HFF-Myc (cell line): ENCODE data around the gene MSH5.
A peak's percentile ranks its signal among the peaks of the same experiment; 100 is the strongest.
"Not testable (repeated sequence)": the region's sequence is repeated elsewhere in the genome, so short reads cannot be mapped to it uniquely, and the experiment has no call there.

Experiments
- DNase-seq: peaks from one replicate; pipeline ENCODE4 v3.0.0-alpha.2; 2011; ENCODE audit warnings: low read depth; ENCODE audit errors: extremely low read depth
- H3K4me3 ChIP-seq: replicated peaks from 2 replicates; pipeline ENCODE4 v1.5.1; 2011; ENCODE audit warnings: low read depth, mild to moderate bottlenecking, control low read depth, low read length
- TF ChIP-seq, protein P1 (sequence below): IDR thresholded peaks from 2 replicates; pipeline ENCODE4 v1.5.1; 2012; ENCODE audit warnings: mild to moderate bottlenecking, low read depth, low read length, control low read depth; ENCODE audit errors: missing control alignments

The MSH5 gene

GRCh38 chr6:31784098-31784925, 44.5 kb downstream of the MSH5 start:
- no peak overlapping the region for H3K4me3 ChIP-seq
- no peak for DNase-seq
- TF ChIP-seq, protein P1, sequence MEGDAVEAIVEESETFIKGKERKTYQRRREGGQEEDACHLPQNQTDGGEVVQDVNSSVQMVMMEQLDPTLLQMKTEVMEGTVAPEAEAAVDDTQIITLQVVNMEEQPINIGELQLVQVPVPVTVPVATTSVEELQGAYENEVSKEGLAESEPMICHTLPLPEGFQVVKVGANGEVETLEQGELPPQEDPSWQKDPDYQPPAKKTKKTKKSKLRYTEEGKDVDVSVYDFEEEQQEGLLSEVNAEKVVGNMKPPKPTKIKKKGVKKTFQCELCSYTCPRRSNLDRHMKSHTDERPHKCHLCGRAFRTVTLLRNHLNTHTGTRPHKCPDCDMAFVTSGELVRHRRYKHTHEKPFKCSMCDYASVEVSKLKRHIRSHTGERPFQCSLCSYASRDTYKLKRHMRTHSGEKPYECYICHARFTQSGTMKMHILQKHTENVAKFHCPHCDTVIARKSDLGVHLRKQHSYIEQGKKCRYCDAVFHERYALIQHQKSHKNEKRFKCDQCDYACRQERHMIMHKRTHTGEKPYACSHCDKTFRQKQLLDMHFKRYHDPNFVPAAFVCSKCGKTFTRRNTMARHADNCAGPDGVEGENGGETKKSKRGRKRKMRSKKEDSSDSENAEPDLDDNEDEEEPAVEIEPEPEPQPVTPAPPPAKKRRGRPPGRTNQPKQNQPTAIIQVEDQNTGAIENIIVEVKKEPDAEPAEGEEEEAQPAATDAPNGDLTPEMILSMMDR, result no peak

DNA sequence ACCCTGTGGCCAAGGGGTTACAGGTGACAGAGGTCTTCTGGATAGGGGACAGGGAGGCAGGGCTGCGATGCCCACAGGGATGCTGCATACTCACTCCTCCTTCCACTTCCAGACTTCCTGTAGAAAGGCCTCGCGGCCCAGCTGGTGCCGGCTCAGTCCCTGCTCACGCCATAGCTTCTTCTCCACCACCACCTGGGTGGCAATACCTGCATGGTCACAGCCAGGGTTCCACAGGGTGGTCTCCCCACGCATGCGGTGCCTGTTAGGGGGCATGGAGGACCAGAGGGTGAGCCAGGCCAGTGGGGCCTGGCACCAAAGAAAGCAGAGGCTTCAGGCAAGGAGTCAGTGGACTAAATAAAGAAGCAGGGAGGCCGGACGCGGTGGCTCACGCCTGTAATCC, 45.7 kb downstream of the MSH5 start:
- no peak overlapping the region for H3K4me3 ChIP-seq
- no peak for DNase-seq
- TF ChIP-seq, protein P1, result no peak

DNA sequence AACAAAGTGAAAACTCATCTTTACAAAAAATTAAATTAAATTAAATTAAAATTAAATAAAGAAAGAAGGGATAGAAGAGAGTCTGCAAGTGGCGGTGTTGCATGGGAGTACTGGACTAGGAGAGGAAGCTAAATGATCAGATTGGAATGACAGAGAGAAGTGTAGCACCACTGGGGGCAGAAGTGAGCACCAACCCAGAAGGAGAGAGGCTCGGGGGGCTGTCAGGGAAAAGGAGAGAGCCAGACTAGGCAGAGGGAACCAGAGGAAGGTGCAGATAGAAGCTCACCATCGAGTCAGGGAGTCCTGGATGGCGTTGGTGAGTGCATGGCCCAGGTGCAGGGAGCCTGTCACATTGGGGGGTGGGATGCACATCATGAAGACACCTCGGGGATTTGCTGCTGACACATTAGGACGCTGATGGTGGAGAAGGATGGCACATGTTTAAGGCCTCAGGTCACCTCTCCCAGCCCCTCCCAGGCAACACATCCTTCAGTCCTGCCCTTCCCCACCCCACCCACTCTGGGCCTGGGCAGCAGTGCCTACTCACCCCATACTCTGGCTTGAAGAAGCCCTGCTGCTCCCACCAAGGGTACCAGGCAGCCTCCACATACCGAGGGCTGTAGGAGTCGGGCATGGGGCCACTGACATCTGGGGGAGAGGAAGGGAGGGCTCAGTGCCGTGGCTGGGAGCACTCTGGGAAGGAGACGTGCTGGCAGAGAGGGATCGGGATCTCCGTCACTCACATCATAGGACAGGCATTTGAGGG, 51.7 kb downstream of the MSH5 start:
- DNase-seq, result no peak
- TF ChIP-seq, protein P1, result peak; percentile 78
- no peak overlapping the region for H3K4me3 ChIP-seq

DNA sequence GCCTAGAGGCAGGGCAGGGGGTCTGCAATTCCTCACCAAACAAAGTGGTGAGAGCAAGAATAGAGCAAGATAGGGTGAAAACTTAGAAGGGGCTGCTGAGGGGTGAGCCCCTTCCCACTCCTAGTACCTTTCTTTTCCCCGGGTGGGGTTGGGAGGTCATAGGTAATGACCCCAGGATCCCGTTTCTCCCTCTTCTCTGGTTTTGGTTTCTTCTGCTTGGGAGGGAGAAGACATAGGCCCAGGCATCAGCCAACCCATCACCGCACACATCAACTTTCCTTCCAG, 52.2 kb downstream of the MSH5 start:
- H3K4me3 ChIP-seq, result no peak overlapping the region
- TF ChIP-seq, protein P1, result no peak
- no peak for DNase-seq

GRCh38 chr6:31792761-31793171, 53.0 kb downstream of the MSH5 start:
- TF ChIP-seq, protein P1, result no peak
- no peak for DNase-seq
- H3K4me3 ChIP-seq, result peak overlapping the region; percentile 97

GRCh38 chr6:31793927-31794245, 54.1 kb downstream of the MSH5 start:
- not testable (repeated sequence) for DNase-seq
- H3K4me3 ChIP-seq, result peak overlapping the region; percentile 97

- TF ChIP-seq, protein P1, result no peak
- peak overlapping the region; percentile 97 for H3K4me3 ChIP-seq
- DNase-seq, result no peak
These were observed 54.6 kb downstream of the MSH5 start for GRCh38 chr6:31794294-31794865.
